GM20000 (cell line): ENCODE measurements around the gene ATRAID.

ENCODE experiments used
- DNase-seq: peaks from one replicate; pipeline ENCODE4 v3.0.0; 2012; ENCODE audit warnings: low spot score
- CTCF ChIP-seq: IDR thresholded peaks from 2 replicates; pipeline ENCODE4 v1.5.1; 2012; ENCODE audit warnings: mild to moderate bottlenecking, control low read depth; ENCODE audit errors: extremely low read depth, missing control alignments

ATRAID gene

GRCh38 chr2:27240406-27240805 is 28.6 kb downstream of the ATRAID start:
- no peak for DNase-seq
- no peak for TF ChIP-seq CTCF

GRCh38 chr2:27241761-27242613 is 30.1 kb downstream of the ATRAID start:
- no peak for TF ChIP-seq CTCF
- no peak for DNase-seq

- TF ChIP-seq CTCF: no peak
- DNase-seq: no peak
Observed at GRCh38 chr2:27242614-27242951, 30.7 kb downstream of the ATRAID start.

GRCh38 chr2:27243391-27244130 is 31.7 kb downstream of the ATRAID start:
- no peak for DNase-seq
- TF ChIP-seq CTCF: no peak

GRCh38 chr2:27245116-27245515 is 33.3 kb downstream of the ATRAID start:
- no peak for DNase-seq
- no peak for TF ChIP-seq CTCF

GRCh38 chr2:27245626-27246025 is 33.8 kb downstream of the ATRAID start:
- no peak for DNase-seq
- no peak for TF ChIP-seq CTCF

- no peak for TF ChIP-seq CTCF
- no peak for DNase-seq
Observed at GRCh38 chr2:27247893-27248292, 36.1 kb downstream of the ATRAID start.
